Stimulated activated CD8-positive, alpha-beta memory T cell treated with anti-CD3 and anti-CD28 coated beads, Interleukin-4, amount 100 ng/mL, for 1 hour (primary cell): ENCODE results near the gene MRPL53.

Experiments used
- DNase-seq, 2 donors: peaks; one replicate each; pipeline ENCODE4 v3.0.0-alpha.2; 2020; ENCODE audit warnings: low read depth in 2 of 2, low spot score in 1 of 2

The MRPL53 gene

GRCh38 chr2:74429487-74430451, 42.7 kb downstream of the MRPL53 start:
- no peak for DNase-seq

- no peak for DNase-seq
Measured at GRCh38 chr2:74428675-74429074, 43.8 kb downstream of the MRPL53 start.

- DNase-seq = no peak
Measured at GRCh38 chr2:74427551-74427950, 44.9 kb downstream of the MRPL53 start.

- no peak for DNase-seq
Measured at GRCh38 chr2:74426181-74426758, 46.2 kb downstream of the MRPL53 start.

- no peak for DNase-seq
Measured at GRCh38 chr2:74425523-74425922, 47.0 kb downstream of the MRPL53 start.

- DNase-seq = no peak
Measured at GRCh38 chr2:74424995-74425406, 47.5 kb downstream of the MRPL53 start.

- DNase-seq = no peak
Measured at GRCh38 chr2:74424139-74424992, 48.1 kb downstream of the MRPL53 start.

- no peak for DNase-seq
Measured at GRCh38 chr2:74423231-74424095, 49.0 kb downstream of the MRPL53 start.
